Measurements from ENCODE around the gene NECTIN1. TPM values are rescaled to one million over a fixed set of nuclear protein-coding genes. Genes with fewer than 3 reads are reported as not detected.

NECTIN1 gene
- total and polyA plus RNA-seq, 2 experiments from 2014 or later: 3.6 to 7.4 TPM

GRCh38 chr11:119689302-119689701, 39.7 kb downstream of the NECTIN1 start:
- Histone ChIP-seq H3K27me3 (no peaks in the 10 kb centered on the region), H4K20me1 (ENCODE audit: insufficient read depth, poor library complexity, severe bottlenecking) (no peaks in the 10 kb centered on the region), H3K79me2 (no peaks in the 10 kb centered on the region), H3K4me1 (ENCODE audit: insufficient read depth) (peaks cover 7% of the 10 kb centered on the region), H3K4me3 (no peak overlapping the region), H3K36me3 (replicated peaks; ENCODE audit: insufficient read depth, low read depth) (no peaks in the 10 kb centered on the region), H3K27ac (no peak overlapping the region), H3K9me2 (replicated peaks; ENCODE audit: insufficient read depth) (no peaks in the 10 kb centered on the region), H2AFZ (no peak overlapping the region), H3K9me3 (ENCODE audit: low read depth) (no peaks in the 10 kb centered on the region), H3K4me2 (no peak overlapping the region)
- TF ChIP-seq CTCF (IDR thresholded peaks at IDR 0.05; ENCODE audit: poor library complexity) (no peak), EZH2 (IDR thresholded peaks at IDR 0.05; ENCODE audit: borderline replicate concordance) (no peak), EZH2phosphoT487 (IDR thresholded peaks at IDR 0.05; ENCODE audit: low read depth, severe bottlenecking, unreplicated experiment) (no peak)
- DNase-seq (ENCODE audit: low spot score): no peak
- WGBS (ENCODE audit: low lambda C conversion rate, missing lambda C conversion rate): 85% methylated on average over 7 of the region's 7 CpGs

GRCh38 chr11:119688356-119688755, 40.6 kb downstream of the NECTIN1 start:
- H4K20me1 ChIP-seq (ENCODE audit: insufficient read depth, poor library complexity, severe bottlenecking): no peaks in the 10 kb centered on the region
- H2AFZ ChIP-seq: no peak overlapping the region
- H3K4me3 ChIP-seq: no peak overlapping the region
- peaks cover 10% of the 10 kb centered on the region for H3K4me1 ChIP-seq (ENCODE audit: insufficient read depth)
- no peaks in the 10 kb centered on the region for H3K36me3 ChIP-seq (replicated peaks; ENCODE audit: insufficient read depth, low read depth)
- no peak for DNase-seq (ENCODE audit: low spot score)
- no peaks in the 10 kb centered on the region for H3K9me3 ChIP-seq (ENCODE audit: low read depth)
- no peaks in the 10 kb centered on the region for H3K9me2 ChIP-seq (replicated peaks; ENCODE audit: insufficient read depth)
- H3K79me2 ChIP-seq: no peaks in the 10 kb centered on the region
- no peak for TF ChIP-seq EZH2 (IDR thresholded peaks at IDR 0.05; ENCODE audit: borderline replicate concordance)
- no peak for TF ChIP-seq CTCF (IDR thresholded peaks at IDR 0.05; ENCODE audit: poor library complexity)
- no peak for TF ChIP-seq EZH2phosphoT487 (IDR thresholded peaks at IDR 0.05; ENCODE audit: low read depth, severe bottlenecking, unreplicated experiment)
- WGBS (ENCODE audit: low lambda C conversion rate, missing lambda C conversion rate): 78% methylated on average over 4 of the region's 4 CpGs
- no peak overlapping the region for H3K4me2 ChIP-seq
- H3K27me3 ChIP-seq: no peaks in the 10 kb centered on the region
- H3K27ac ChIP-seq: no peak overlapping the region

GRCh38 chr11:119687373-119688046, 41.5 kb downstream of the NECTIN1 start:
- no peak for TF ChIP-seq EZH2phosphoT487 (IDR thresholded peaks at IDR 0.05; ENCODE audit: low read depth, severe bottlenecking, unreplicated experiment)
- no peak for TF ChIP-seq EZH2 (IDR thresholded peaks at IDR 0.05; ENCODE audit: borderline replicate concordance)
- no peak for TF ChIP-seq CTCF (IDR thresholded peaks at IDR 0.05; ENCODE audit: poor library complexity)
- WGBS (ENCODE audit: low lambda C conversion rate, missing lambda C conversion rate): 67% methylated on average over 15 of the region's 15 CpGs
- Histone ChIP-seq H3K9me2 (replicated peaks; ENCODE audit: insufficient read depth) (no peaks in the 10 kb centered on the region), H3K27ac (no peak overlapping the region), H2AFZ (no peak overlapping the region), H4K20me1 (ENCODE audit: insufficient read depth, poor library complexity, severe bottlenecking) (no peaks in the 10 kb centered on the region), H3K9me3 (ENCODE audit: low read depth) (no peaks in the 10 kb centered on the region), H3K4me1 (ENCODE audit: insufficient read depth) (peaks cover 10% of the 10 kb centered on the region), H3K36me3 (replicated peaks; ENCODE audit: insufficient read depth, low read depth) (no peaks in the 10 kb centered on the region), H3K4me3 (no peak overlapping the region), H3K4me2 (no peak overlapping the region), H3K79me2 (no peaks in the 10 kb centered on the region), H3K27me3 (no peaks in the 10 kb centered on the region)
- no peak for DNase-seq (ENCODE audit: low spot score)
